HEK293 (cell line): ENCODE measurements around the gene CHCHD10.

Source experiments
- CTCF ChIA-PET: fragments of 350-600 bp; formaldehyde crosslinking; extraction: SDS; loops from one replicate; lab custom pipeline; 2021; ENCODE audit warnings: antibody characterized with exemption; lab: Yijun Ruan, JAX
- POLR2A ChIA-PET: fragments of 300-600 bp; formaldehyde crosslinking; extraction: SDS; loops from one replicate; lab custom pipeline; 2020; ENCODE audit warnings: antibody characterized with exemption, inconsistent platforms; lab: Yijun Ruan, JAX
- H3K27ac ChIP-seq: fragments of 200-500 bp; sonication (Bioruptor generic); 2 replicates; pipeline ENCODE4 v1.5.1; 2014; ENCODE audit warnings: low read depth, low read length, control low read depth, inconsistent platforms; ENCODE audit errors: extremely low read depth
- H3K36me3 ChIP-seq, 2 experiments: fragments of 200-500 bp in 1 of 2; sonication (Bioruptor generic) in 1 of 2; 1 replicate in 1 of 2; 2 replicates in 1 of 2; pipeline ENCODE4 v1.5.1; 2014 to 2017; ENCODE audit warnings: inconsistent platforms in 2 of 2, low read length in 2 of 2; ENCODE audit not compliant: control insufficient read depth in 2 of 2, insufficient read depth in 1 of 2
- H3K4me1 ChIP-seq: fragments of 200-500 bp; sonication (Bioruptor generic); 2 replicates; pipeline ENCODE4 v1.5.1; 2014; ENCODE audit warnings: mild to moderate bottlenecking, low read length, inconsistent platforms; ENCODE audit not compliant: control insufficient read depth, insufficient read depth
- H3K4me3 ChIP-seq: 2 replicates; pipeline ENCODE4 v1.5.1; 2011; ENCODE audit warnings: low read depth, mild to moderate bottlenecking, control low read depth, low read length, moderate library complexity
- H3K9me3 ChIP-seq: fragments of 200-500 bp; sonication (Bioruptor generic); 2 replicates; pipeline ENCODE4 v1.5.1; 2014; ENCODE audit warnings: low read depth, low read length, inconsistent platforms; ENCODE audit not compliant: control insufficient read depth, insufficient read depth
- FEZF1 ChIP-seq: fragments of 450-650 bp; formaldehyde crosslinking; IDR thresholded peaks from 2 replicates; pipeline ENCODE4 v1.5.1; 2016; ENCODE audit warnings: missing biosample characterization, missing genetic modification characterization
- GLI2 ChIP-seq: fragments of 450-650 bp; formaldehyde crosslinking; IDR thresholded peaks from 2 replicates; pipeline ENCODE4; 2017; ENCODE audit warnings: missing biosample characterization, missing genetic modification characterization, low read depth, borderline replicate concordance
- KLF10 ChIP-seq: fragments of 450-650 bp; IDR thresholded peaks from 2 replicates; pipeline ENCODE4 v1.5.1; 2018; ENCODE audit warnings: missing biosample characterization, mild to moderate bottlenecking, missing genetic modification characterization
- PRDM4 ChIP-seq: fragments of 450-650 bp; formaldehyde crosslinking; IDR thresholded peaks from 2 replicates; pipeline ENCODE4 v1.5.1; 2017; ENCODE audit warnings: missing biosample characterization, missing genetic modification characterization
- SCRT1 ChIP-seq: fragments of 450-650 bp; formaldehyde crosslinking; IDR thresholded peaks from 2 replicates; pipeline ENCODE4 v1.5.1; 2016; ENCODE audit warnings: missing biosample characterization, missing genetic modification characterization, borderline replicate concordance
- ZBTB17 ChIP-seq: fragments of 450-650 bp; formaldehyde crosslinking; IDR thresholded peaks from 2 replicates; pipeline ENCODE4 v1.5.1; 2016; ENCODE audit warnings: missing biosample characterization, missing genetic modification characterization
- ZBTB26 ChIP-seq: fragments of 450-650 bp; formaldehyde crosslinking; optimal IDR thresholded peaks from 2 replicates; pipeline ENCODE3; 2016; ENCODE audit warnings: missing biosample characterization, mild to moderate bottlenecking, missing genetic modification characterization
- ZIC2 ChIP-seq: fragments of 450-650 bp; formaldehyde crosslinking; IDR thresholded peaks from 2 replicates; pipeline ENCODE4 v1.5.1; 2016; ENCODE audit warnings: missing biosample characterization, missing genetic modification characterization
- ZNF140 ChIP-seq: fragments of 450-650 bp; formaldehyde crosslinking; IDR thresholded peaks from 2 replicates; pipeline ENCODE4 v1.5.1; 2016; ENCODE audit warnings: missing biosample characterization, missing genetic modification characterization
- ZNF175 ChIP-seq: fragments of 450-650 bp; formaldehyde crosslinking; IDR thresholded peaks from 2 replicates; pipeline ENCODE4 v1.5.1; 2016; ENCODE audit warnings: missing biosample characterization, missing genetic modification characterization
- ZNF2 ChIP-seq: fragments of 450-650 bp; formaldehyde crosslinking; IDR thresholded peaks from 2 replicates; pipeline ENCODE4 v1.5.1; 2016; ENCODE audit warnings: missing biosample characterization, missing genetic modification characterization
- ZNF26 ChIP-seq: fragments of 450-650 bp; formaldehyde crosslinking; IDR thresholded peaks from 2 replicates; pipeline ENCODE4 v1.5.1; 2016; ENCODE audit warnings: missing biosample characterization, missing genetic modification characterization
- ZNF391 ChIP-seq: fragments of 450-650 bp; formaldehyde crosslinking; IDR thresholded peaks from 2 replicates; pipeline ENCODE4 v1.5.1; 2016; ENCODE audit warnings: low read depth, missing biosample characterization, missing genetic modification characterization, borderline replicate concordance
- ZNF394 ChIP-seq: fragments of 450-650 bp; formaldehyde crosslinking; IDR thresholded peaks from 2 replicates; pipeline ENCODE4 v1.5.1; 2016; ENCODE audit warnings: missing biosample characterization, missing genetic modification characterization, mild to moderate bottlenecking, moderate library complexity, borderline replicate concordance
- ZNF433 ChIP-seq: fragments of 450-650 bp; formaldehyde crosslinking; IDR thresholded peaks from 2 replicates; pipeline ENCODE4 v1.5.1; 2016; ENCODE audit warnings: missing biosample characterization, missing genetic modification characterization, low read depth
- ZNF48 ChIP-seq: fragments of 450-650 bp; formaldehyde crosslinking; IDR thresholded peaks from 2 replicates; pipeline ENCODE4 v1.5.1; 2016; ENCODE audit warnings: missing biosample characterization, missing genetic modification characterization
- ZNF529 ChIP-seq: fragments of 450-650 bp; formaldehyde crosslinking; IDR thresholded peaks from 2 replicates; pipeline ENCODE4 v1.5.1; 2017; ENCODE audit warnings: missing genetic modification characterization, missing biosample characterization; ENCODE audit not compliant: insufficient replicate concordance
- ZNF776 ChIP-seq: fragments of 450-650 bp; formaldehyde crosslinking; IDR thresholded peaks from 2 replicates; pipeline ENCODE4 v1.5.0; 2017; ENCODE audit warnings: missing biosample characterization, missing genetic modification characterization, borderline replicate concordance
- ZSCAN30 ChIP-seq: fragments of 450-650 bp; IDR thresholded peaks from 2 replicates; pipeline ENCODE4 v1.5.1; 2018; ENCODE audit warnings: missing biosample characterization, mild to moderate bottlenecking, missing genetic modification characterization, moderate library complexity
- TF ChIP-seq, protein P1 (sequence below): fragments of 450-650 bp; formaldehyde crosslinking; IDR thresholded peaks from 2 replicates; pipeline ENCODE4 v1.5.1; 2016; ENCODE audit warnings: missing biosample characterization, missing genetic modification characterization
- TF ChIP-seq, protein P2 (sequence below): fragments of 450-650 bp; formaldehyde crosslinking; IDR thresholded peaks from 2 replicates; pipeline ENCODE4 v1.5.1; 2016; ENCODE audit warnings: missing biosample characterization, missing genetic modification characterization

CHCHD10 gene

GRCh38 chr22:23817146-23817545, 49.4 kb upstream of the CHCHD10 start:
- POLR2A ChIA-PET: no interaction called here
- no peak for TF ChIP-seq PRDM4 (tag by site-specific recombination)
- TF ChIP-seq, protein P1, sequence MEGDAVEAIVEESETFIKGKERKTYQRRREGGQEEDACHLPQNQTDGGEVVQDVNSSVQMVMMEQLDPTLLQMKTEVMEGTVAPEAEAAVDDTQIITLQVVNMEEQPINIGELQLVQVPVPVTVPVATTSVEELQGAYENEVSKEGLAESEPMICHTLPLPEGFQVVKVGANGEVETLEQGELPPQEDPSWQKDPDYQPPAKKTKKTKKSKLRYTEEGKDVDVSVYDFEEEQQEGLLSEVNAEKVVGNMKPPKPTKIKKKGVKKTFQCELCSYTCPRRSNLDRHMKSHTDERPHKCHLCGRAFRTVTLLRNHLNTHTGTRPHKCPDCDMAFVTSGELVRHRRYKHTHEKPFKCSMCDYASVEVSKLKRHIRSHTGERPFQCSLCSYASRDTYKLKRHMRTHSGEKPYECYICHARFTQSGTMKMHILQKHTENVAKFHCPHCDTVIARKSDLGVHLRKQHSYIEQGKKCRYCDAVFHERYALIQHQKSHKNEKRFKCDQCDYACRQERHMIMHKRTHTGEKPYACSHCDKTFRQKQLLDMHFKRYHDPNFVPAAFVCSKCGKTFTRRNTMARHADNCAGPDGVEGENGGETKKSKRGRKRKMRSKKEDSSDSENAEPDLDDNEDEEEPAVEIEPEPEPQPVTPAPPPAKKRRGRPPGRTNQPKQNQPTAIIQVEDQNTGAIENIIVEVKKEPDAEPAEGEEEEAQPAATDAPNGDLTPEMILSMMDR (tag by site-specific recombination): no peak
- H3K4me3 ChIP-seq: no peak overlapping the region
- no peak overlapping the region for H3K27ac ChIP-seq
- peaks cover 53 to 83% of the 10 kb centered on the region in 2 experiments for H3K36me3 ChIP-seq
- no peaks in the 10 kb centered on the region for H3K4me1 ChIP-seq
- H3K9me3 ChIP-seq: no peaks in the 10 kb centered on the region
- CTCF ChIA-PET: no interaction called here

DNA sequence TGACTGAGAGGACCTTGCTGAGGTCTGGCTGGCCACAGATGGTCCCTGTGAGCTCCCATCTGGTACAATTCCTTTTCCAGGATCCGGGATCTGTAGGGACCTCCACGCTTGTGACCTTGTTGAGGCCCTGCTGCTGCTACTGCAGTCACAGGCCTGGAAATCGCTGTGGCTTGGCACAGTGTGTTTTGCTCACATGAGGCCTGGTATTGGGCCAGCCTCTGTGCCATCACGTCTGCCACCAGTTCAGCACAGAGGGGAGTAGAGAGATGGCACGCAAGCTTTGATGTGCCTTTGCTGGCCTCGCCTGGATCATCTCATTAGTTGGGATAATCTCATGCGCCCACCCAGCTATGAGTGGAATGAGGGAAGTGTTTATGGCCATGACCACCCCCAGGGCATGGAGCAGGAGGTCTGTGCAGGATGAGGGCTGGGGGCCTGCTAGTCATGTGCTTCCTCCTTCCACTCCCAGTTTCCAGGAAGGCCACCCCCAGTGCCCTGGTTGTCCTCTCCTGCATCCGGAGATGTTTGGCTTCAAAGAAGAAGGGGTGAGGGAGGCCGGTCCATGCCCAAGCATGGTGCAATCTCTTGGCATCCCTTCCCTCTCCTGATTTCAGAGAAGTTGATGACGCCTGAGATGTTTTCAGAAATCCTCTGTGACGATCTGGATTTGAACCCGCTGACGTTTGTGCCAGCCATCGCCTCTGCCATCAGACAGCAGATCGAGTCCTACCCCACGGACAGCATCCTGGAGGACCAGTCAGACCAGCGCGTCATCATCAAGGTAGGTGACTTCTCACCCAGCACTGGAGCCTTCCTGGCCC, 48.6 kb upstream of the CHCHD10 start:
- H3K4me1 ChIP-seq: no peaks in the 10 kb centered on the region
- no peak overlapping the region for H3K27ac ChIP-seq
- ChIA-PET POLR2A (no interaction called here), CTCF (no interaction called here)
- H3K36me3 ChIP-seq: peaks cover 48 to 82% of the 10 kb centered on the region in 2 experiments
- no peaks in the 10 kb centered on the region for H3K9me3 ChIP-seq
- no peak overlapping the region for H3K4me3 ChIP-seq
- no peak for TF ChIP-seq GLI2 (tag by site-specific recombination)
- no peak for TF ChIP-seq ZNF529 (tag by site-specific recombination)
- TF ChIP-seq ZNF175: no peak
- no peak for TF ChIP-seq SCRT1 (tag by site-specific recombination)
- TF ChIP-seq FEZF1: no peak
- TF ChIP-seq KLF10: no peak
- TF ChIP-seq ZNF776 (tag by site-specific recombination): no peak
- TF ChIP-seq ZSCAN30 (tag by site-specific recombination): no peak
- TF ChIP-seq ZNF391: no peak
- TF ChIP-seq ZNF433: no peak
- no peak for TF ChIP-seq ZBTB17 (tag by site-specific recombination)
- TF ChIP-seq, protein P2, sequence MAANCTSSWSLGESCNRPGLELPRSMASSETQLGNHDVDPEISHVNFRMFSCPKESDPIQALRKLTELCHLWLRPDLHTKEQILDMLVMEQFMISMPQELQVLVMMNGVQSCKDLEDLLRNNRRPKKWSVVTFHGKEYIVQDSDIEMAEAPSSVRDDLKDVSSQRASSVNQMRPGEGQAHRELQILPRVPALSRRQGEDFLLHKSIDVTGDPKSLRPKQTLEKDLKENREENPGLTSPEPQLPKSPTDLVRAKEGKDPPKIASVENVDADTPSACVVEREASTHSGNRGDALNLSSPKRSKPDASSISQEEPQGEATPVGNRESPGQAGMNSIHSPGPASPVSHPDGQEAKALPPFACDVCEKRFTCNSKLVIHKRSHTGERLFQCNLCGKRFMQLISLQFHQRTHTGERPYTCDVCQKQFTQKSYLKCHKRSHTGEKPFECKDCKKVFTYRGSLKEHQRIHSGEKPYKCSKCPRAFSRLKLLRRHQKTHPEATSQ (tag by site-specific recombination): no peak
- no peak for TF ChIP-seq ZNF2 (tag by site-specific recombination)
- no peak for TF ChIP-seq ZIC2 (tag by site-specific recombination)
- TF ChIP-seq ZNF140 (tag by site-specific recombination): no peak
- TF ChIP-seq ZNF26: no peak
- no peak for TF ChIP-seq ZBTB26
- TF ChIP-seq ZNF48 (tag by site-specific recombination): no peak
- TF ChIP-seq ZNF394 (tag by site-specific recombination): no peak
